ENCODE data around the gene MFAP4.

The MFAP4 gene

DNA sequence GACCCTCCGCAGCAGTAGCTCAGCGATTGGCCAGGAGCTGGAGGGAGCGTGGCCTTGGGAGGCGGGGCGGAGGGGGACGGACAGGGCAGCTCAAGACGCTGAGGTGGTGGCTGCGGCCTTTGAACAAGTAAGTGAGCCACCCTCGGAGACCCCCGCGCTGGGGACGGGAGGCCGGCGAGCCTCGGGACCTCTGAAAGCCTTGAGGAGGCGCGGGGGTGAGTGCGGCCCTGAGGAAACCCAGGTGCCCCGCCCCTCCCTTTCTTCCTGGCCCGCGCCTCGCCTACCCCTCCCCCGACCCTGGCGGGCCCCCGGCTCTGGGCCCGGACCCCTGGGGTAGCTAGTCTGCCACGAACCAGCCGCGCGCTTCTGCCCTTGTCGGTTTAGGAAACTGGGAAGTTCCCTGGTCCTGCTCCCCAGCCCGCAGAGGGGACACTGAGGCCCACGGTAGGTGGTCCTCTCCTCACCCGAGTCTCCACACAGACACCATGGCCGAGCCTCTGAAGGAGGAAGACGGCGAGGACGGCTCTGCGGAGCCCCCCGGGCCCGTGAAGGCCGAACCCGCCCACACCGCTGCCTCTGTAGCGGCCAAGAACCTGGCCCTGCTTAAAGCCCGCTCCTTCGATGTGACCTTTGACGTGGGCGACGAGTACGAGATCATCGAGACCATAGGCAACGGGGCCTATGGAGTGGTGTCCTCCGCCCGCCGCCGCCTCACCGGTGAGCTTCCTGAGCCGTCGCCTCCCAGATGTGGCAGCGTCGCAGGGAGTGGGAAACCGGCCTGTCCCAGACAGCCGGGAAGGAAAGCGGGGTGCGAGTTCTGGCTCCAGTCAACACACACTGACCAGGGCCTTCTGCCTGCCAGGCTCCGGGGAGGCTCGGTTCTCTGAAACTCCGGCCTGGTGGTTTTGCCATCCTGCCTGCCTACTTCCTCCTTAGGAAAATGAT lies 8.3 kb downstream of the MFAP4 start, which contains the start of gene MAPK7:
MAPK7 (plus strand) TSS at position 83 of the 945 bp plus-strand sequence; CDS start at position 486, 403 bp downstream.
- peaks cover 5% of the 10 kb centered on the region for H3K4me1 ChIP-seq (ENCODE audit: control insufficient read depth, insufficient read depth, low read length, poor library complexity, severe bottlenecking)
- H3K4me3 ChIP-seq (ENCODE audit: insufficient read depth, low read depth, low read length, poor library complexity, severe bottlenecking), result peak within 1 kb of the TSS; percentile 92
- no peak for DNase-seq
- H3K9me3 ChIP-seq (ENCODE audit: control insufficient read depth, low read length), result no peaks in the 10 kb centered on the region
- H3K36me3 ChIP-seq (ENCODE audit: control insufficient read depth, insufficient read depth, low read length), result peaks cover 22% of the 10 kb centered on the region
- H3K27ac ChIP-seq (ENCODE audit: insufficient read depth, low read length, poor library complexity, severe bottlenecking), result peak within 1 kb of the TSS; percentile 88
- no peaks in the 10 kb centered on the region for H3K27me3 ChIP-seq (replicated peaks; ENCODE audit: control insufficient read depth, insufficient read depth, low read length, poor library complexity, severe bottlenecking)

GRCh38 chr17:19377602-19378415 lies 9.2 kb downstream of the MFAP4 start:
- peaks cover 5% of the 10 kb centered on the region for H3K4me1 ChIP-seq (ENCODE audit: control insufficient read depth, insufficient read depth, low read length, poor library complexity, severe bottlenecking)
- H3K36me3 ChIP-seq (ENCODE audit: control insufficient read depth, insufficient read depth, low read length), result peaks cover 17% of the 10 kb centered on the region
- H3K4me3 ChIP-seq (ENCODE audit: insufficient read depth, low read depth, low read length, poor library complexity, severe bottlenecking), result peak overlapping the region; percentile 92
- DNase-seq, result peak; percentile 89 to 91 (median 90)
- H3K27me3 ChIP-seq (replicated peaks; ENCODE audit: control insufficient read depth, insufficient read depth, low read length, poor library complexity, severe bottlenecking), result no peaks in the 10 kb centered on the region
- no peaks in the 10 kb centered on the region for H3K9me3 ChIP-seq (ENCODE audit: control insufficient read depth, low read length)
- peak overlapping the region; percentile 88 for H3K27ac ChIP-seq (ENCODE audit: insufficient read depth, low read length, poor library complexity, severe bottlenecking)

DNA sequence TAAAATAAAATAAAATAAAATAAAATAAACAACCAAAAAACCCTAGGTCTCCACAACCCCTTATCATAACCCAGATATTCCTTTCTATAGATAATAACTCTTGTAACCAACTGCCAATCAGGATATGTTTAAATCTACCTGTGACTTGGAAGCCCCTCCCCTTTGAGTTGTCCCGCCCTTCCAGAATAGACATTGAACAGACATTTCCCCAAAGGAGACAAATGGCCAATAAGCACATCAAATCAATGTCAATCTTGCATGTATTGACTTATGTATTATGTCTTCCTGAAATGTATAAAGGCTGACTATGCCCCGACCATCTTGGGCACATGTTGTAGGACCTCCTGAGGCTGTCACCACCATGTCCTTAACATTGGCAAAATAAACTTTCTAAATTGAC lies 10.2 kb downstream of the MFAP4 start:
- Histone ChIP-seq H3K36me3 (ENCODE audit: control insufficient read depth, insufficient read depth, low read length) (peaks cover 10% of the 10 kb centered on the region), H3K4me1 (ENCODE audit: control insufficient read depth, insufficient read depth, low read length, poor library complexity, severe bottlenecking) (peaks cover 14% of the 10 kb centered on the region), H3K9me3 (ENCODE audit: control insufficient read depth, low read length) (no peaks in the 10 kb centered on the region), H3K27ac (ENCODE audit: insufficient read depth, low read length, poor library complexity, severe bottlenecking) (no peak overlapping the region), H3K4me3 (ENCODE audit: insufficient read depth, low read depth, low read length, poor library complexity, severe bottlenecking) (peak overlapping the region; percentile 92), H3K27me3 (replicated peaks; ENCODE audit: control insufficient read depth, insufficient read depth, low read length, poor library complexity, severe bottlenecking) (no peaks in the 10 kb centered on the region)
- no peak for DNase-seq

GRCh38 chr17:19375732-19376131 lies 11.3 kb downstream of the MFAP4 start:
- no peaks in the 10 kb centered on the region for H3K9me3 ChIP-seq (ENCODE audit: control insufficient read depth, low read length)
- peaks cover 25% of the 10 kb centered on the region for H3K4me1 ChIP-seq (ENCODE audit: control insufficient read depth, insufficient read depth, low read length, poor library complexity, severe bottlenecking)
- no peak for DNase-seq
- no peak overlapping the region for H3K4me3 ChIP-seq (ENCODE audit: insufficient read depth, low read depth, low read length, poor library complexity, severe bottlenecking)
- peaks cover 6% of the 10 kb centered on the region for H3K36me3 ChIP-seq (ENCODE audit: control insufficient read depth, insufficient read depth, low read length)
- no peaks in the 10 kb centered on the region for H3K27me3 ChIP-seq (replicated peaks; ENCODE audit: control insufficient read depth, insufficient read depth, low read length, poor library complexity, severe bottlenecking)
- H3K27ac ChIP-seq (ENCODE audit: insufficient read depth, low read length, poor library complexity, severe bottlenecking), result no peak overlapping the region

- H3K4me1 ChIP-seq (ENCODE audit: control insufficient read depth, insufficient read depth, low read length, poor library complexity, severe bottlenecking), result peaks cover 40% of the 10 kb centered on the region
- H3K27me3 ChIP-seq (replicated peaks; ENCODE audit: control insufficient read depth, insufficient read depth, low read length, poor library complexity, severe bottlenecking), result no peaks in the 10 kb centered on the region
- no peak for DNase-seq
- H3K27ac ChIP-seq (ENCODE audit: insufficient read depth, low read length, poor library complexity, severe bottlenecking), result no peak overlapping the region
- no peaks in the 10 kb centered on the region for H3K9me3 ChIP-seq (ENCODE audit: control insufficient read depth, low read length)
- no peaks in the 10 kb centered on the region for H3K36me3 ChIP-seq (ENCODE audit: control insufficient read depth, insufficient read depth, low read length)
- no peak overlapping the region for H3K4me3 ChIP-seq (ENCODE audit: insufficient read depth, low read depth, low read length, poor library complexity, severe bottlenecking)
Measured at GRCh38 chr17:19374136-19374535, 12.9 kb downstream of the MFAP4 start.

- H3K27ac ChIP-seq (ENCODE audit: insufficient read depth, low read length, poor library complexity, severe bottlenecking), result no peak overlapping the region
- no peak overlapping the region for H3K4me3 ChIP-seq (ENCODE audit: insufficient read depth, low read depth, low read length, poor library complexity, severe bottlenecking)
- peaks cover 34% of the 10 kb centered on the region for H3K4me1 ChIP-seq (ENCODE audit: control insufficient read depth, insufficient read depth, low read length, poor library complexity, severe bottlenecking)
- no peak for DNase-seq
- no peaks in the 10 kb centered on the region for H3K9me3 ChIP-seq (ENCODE audit: control insufficient read depth, low read length)
- H3K27me3 ChIP-seq (replicated peaks; ENCODE audit: control insufficient read depth, insufficient read depth, low read length, poor library complexity, severe bottlenecking), result no peaks in the 10 kb centered on the region
- no peaks in the 10 kb centered on the region for H3K36me3 ChIP-seq (ENCODE audit: control insufficient read depth, insufficient read depth, low read length)
Measured at GRCh38 chr17:19372866-19373504, 14.0 kb downstream of the MFAP4 start.

GRCh38 chr17:19372439-19372838 lies 14.6 kb downstream of the MFAP4 start:
- Histone ChIP-seq H3K4me3 (ENCODE audit: insufficient read depth, low read depth, low read length, poor library complexity, severe bottlenecking) (no peak overlapping the region), H3K9me3 (ENCODE audit: control insufficient read depth, low read length) (no peaks in the 10 kb centered on the region), H3K27ac (ENCODE audit: insufficient read depth, low read length, poor library complexity, severe bottlenecking) (no peak overlapping the region), H3K27me3 (replicated peaks; ENCODE audit: control insufficient read depth, insufficient read depth, low read length, poor library complexity, severe bottlenecking) (no peaks in the 10 kb centered on the region), H3K4me1 (ENCODE audit: control insufficient read depth, insufficient read depth, low read length, poor library complexity, severe bottlenecking) (peaks cover 34% of the 10 kb centered on the region), H3K36me3 (ENCODE audit: control insufficient read depth, insufficient read depth, low read length) (no peaks in the 10 kb centered on the region)
- DNase-seq, result no peak

DNA sequence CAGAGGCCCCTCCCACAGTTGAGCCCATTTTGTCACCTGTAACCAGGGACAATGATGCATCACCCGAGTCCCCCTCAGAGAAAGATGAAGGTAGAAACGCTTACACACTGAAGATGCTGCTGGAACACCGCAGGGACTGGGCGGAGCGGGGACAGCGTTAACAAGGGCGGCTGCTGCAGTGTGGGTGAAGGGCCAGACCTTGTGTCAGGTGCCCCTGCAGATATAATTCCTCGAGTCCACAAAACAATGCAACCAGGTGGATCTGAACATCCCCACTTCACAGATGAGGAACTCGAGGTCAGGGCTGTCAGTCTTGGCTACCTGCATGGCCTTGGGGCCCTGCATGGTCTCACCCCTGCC lies 15.0 kb downstream of the MFAP4 start:
- Histone ChIP-seq H3K36me3 (ENCODE audit: control insufficient read depth, insufficient read depth, low read length) (no peaks in the 10 kb centered on the region), H3K4me1 (ENCODE audit: control insufficient read depth, insufficient read depth, low read length, poor library complexity, severe bottlenecking) (peaks cover 34% of the 10 kb centered on the region), H3K27ac (ENCODE audit: insufficient read depth, low read length, poor library complexity, severe bottlenecking) (no peak overlapping the region), H3K27me3 (replicated peaks; ENCODE audit: control insufficient read depth, insufficient read depth, low read length, poor library complexity, severe bottlenecking) (no peaks in the 10 kb centered on the region), H3K9me3 (ENCODE audit: control insufficient read depth, low read length) (no peaks in the 10 kb centered on the region), H3K4me3 (ENCODE audit: insufficient read depth, low read depth, low read length, poor library complexity, severe bottlenecking) (no peak overlapping the region)
- DNase-seq, result no peak

GRCh38 chr17:19371259-19372010 lies 15.6 kb downstream of the MFAP4 start:
- H3K36me3 ChIP-seq (ENCODE audit: control insufficient read depth, insufficient read depth, low read length), result no peaks in the 10 kb centered on the region
- H3K27me3 ChIP-seq (replicated peaks; ENCODE audit: control insufficient read depth, insufficient read depth, low read length, poor library complexity, severe bottlenecking), result no peaks in the 10 kb centered on the region
- no peaks in the 10 kb centered on the region for H3K9me3 ChIP-seq (ENCODE audit: control insufficient read depth, low read length)
- no peak overlapping the region for H3K4me3 ChIP-seq (ENCODE audit: insufficient read depth, low read depth, low read length, poor library complexity, severe bottlenecking)
- peaks cover 34% of the 10 kb centered on the region for H3K4me1 ChIP-seq (ENCODE audit: control insufficient read depth, insufficient read depth, low read length, poor library complexity, severe bottlenecking)
- no peak for DNase-seq
- H3K27ac ChIP-seq (ENCODE audit: insufficient read depth, low read length, poor library complexity, severe bottlenecking), result no peak overlapping the region

Data from effector memory CD4-positive, alpha-beta T cell (primary cell).